GM18909 (cell line): ENCODE measurements around the gene RING1.

Experiments
- ATAC-seq: cut with Tn5 transposase; IDR thresholded peaks from one replicate; pipeline ENCODE4 v1.9.1; 2021; ENCODE audit warnings: mild to moderate bottlenecking; ENCODE audit not compliant: unreplicated experiment, poor library complexity

RING1 gene

DNA sequence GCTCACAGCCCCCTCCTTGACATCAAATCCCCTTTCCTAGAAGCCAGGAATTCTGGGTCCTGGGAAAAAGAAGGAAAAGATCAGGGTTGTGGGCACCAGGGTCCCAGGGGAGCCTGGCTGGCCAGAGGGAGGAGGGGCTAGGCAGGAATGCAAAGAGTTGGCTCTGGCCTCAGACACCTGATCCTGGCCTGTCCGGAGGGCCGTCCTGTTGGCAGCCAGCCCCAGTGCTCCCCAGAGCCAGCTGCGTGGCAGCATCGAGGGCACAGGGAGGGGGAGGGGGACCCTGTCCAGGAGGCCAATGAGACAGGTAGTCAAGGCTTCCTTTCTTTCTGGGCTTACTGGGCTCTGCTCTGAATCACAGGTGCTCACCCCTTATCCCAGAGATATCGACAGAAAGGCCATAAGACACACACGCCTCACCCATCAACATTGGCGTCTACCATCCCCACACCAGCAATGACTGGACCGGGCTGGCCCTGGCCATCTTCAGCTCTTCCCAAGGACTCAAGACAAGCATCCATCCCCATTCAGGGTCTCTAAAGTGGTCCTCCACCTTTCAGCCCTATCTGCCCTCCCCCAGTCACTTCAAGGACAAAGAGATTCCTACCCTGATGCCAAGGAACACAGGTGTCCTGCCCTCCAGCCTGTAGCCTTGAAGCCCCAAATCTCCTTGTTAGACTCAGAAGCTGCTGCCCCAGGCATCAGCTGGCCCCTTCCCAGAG lies 16.8 kb upstream of the RING1 start:
- ATAC-seq, result no peak

DNA sequence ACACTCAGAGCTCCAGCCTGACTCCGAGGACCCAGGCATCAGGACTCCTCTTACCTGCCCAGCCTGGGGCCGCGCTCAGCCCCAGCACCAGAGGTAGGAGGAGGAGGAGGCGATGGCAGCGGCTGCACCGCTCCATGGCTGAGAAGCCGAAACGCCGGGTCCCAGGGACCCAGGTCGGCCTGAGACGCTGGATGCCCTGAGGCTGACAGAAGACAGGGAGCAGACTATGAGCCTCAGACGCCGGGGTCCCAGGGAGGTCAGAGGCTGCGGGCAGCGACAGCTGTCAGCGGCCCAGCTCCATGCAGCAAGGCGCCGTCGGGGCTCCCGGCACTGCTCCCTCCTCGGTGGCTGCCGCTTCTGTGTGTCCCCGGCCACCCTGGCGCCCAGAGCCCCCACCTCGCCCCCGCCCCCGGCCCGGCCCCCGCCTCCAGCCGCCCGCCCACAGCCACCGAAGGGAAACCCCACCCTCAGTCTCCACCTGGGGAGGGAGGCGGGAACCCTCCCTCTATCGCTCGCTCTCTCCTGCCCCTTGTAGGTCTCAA lies 16.1 kb upstream of the RING1 start, which contains the start of gene COL11A2:
TSS of gene COL11A2 (minus strand) at position 363 of the 542 bp plus-strand sequence. CDS start at position 136, 227 bp downstream.
- no peak for ATAC-seq

DNA sequence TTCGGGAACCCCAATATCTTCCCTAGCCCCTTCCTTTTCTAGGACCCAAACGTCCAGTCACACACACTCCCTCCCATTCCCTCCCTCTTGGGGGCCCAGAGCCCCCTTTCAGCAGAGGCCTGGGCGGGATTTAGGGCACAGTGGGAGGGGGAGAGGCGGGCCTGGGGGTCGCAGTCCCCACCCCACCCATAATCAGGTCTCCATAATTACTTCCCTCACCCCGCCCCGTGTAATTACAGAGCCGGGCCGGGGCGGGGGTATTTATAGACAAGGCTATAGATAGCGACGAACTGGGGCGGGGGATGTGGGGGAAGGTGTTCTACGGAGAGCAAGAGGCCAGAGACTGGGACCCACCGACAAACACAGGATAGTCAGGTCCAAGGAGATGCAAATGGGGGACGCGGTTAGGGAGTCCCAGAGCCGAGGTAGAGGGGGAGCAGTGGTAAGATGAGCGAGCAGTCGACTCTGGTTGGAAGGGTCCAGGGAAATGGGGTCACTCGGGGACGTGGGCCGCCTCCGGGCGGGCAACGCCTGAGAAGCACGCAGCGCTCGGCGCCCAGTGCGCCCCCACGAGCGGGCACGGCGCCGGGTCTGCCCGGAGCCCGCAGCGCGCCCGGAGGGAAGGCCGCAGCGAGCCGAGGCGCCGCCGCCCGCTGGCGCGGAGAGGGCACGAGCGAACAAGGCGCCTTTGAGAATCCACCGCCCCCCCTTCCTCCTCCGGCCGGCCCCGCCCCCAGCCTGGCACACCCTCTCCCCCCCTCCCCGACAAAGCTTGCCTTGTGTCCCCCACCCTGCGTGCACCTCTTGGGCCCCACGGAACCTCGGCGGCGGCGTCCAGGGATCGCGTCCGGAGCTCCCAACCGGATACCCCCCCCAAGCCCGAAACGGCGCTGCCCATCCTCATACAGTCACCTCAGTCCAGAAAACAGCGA lies 15.4 kb upstream of the RING1 start:
- no peak for ATAC-seq

DNA sequence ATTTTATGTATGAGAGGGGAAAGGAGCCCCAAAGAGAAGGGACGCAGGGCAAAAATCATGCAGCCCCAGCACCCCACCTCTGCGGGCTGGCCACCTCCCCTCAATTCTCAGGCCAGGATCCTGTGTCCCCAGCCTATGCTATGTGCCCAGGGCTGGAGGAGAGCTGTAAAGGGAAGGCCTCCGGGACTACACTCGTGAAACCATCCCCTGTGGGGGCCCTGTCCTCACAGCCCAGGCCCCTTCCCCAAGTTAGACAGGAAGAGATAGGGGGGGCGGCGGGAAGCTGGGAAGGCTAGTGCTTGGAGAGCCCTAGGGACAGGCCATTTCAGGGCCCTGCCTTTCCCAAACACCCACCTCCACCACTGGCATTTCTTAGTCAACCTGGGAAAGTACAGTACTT lies 14.7 kb upstream of the RING1 start:
- ATAC-seq, result no peak

DNA sequence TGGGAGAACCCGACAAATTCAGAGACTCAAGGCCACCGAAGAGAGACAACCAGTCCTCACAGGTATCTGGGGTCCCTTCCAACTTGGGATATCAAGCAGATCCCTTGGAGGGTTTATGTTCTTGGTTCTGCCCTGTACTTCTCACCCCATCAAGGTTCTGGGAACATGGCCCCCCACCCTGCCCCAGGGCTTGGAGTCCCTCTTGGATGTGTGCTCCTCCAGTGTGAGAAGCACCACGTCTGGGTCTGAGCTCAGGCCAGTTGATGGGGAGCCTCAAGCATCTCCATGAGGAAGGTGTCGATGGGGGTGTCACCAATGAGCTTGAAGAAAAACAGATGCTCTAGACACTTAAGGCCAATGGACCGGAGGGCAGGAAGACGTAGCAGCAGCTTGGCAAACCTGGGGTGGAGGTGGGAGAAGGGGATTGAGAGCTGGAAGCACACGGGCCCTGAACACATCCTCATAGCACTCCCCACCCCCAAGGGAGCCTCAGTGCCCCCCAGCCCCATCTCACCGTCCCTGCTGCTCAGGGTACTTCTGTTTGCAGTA lies 13.8 kb upstream of the RING1 start:
- ATAC-seq, result no peak

DNA sequence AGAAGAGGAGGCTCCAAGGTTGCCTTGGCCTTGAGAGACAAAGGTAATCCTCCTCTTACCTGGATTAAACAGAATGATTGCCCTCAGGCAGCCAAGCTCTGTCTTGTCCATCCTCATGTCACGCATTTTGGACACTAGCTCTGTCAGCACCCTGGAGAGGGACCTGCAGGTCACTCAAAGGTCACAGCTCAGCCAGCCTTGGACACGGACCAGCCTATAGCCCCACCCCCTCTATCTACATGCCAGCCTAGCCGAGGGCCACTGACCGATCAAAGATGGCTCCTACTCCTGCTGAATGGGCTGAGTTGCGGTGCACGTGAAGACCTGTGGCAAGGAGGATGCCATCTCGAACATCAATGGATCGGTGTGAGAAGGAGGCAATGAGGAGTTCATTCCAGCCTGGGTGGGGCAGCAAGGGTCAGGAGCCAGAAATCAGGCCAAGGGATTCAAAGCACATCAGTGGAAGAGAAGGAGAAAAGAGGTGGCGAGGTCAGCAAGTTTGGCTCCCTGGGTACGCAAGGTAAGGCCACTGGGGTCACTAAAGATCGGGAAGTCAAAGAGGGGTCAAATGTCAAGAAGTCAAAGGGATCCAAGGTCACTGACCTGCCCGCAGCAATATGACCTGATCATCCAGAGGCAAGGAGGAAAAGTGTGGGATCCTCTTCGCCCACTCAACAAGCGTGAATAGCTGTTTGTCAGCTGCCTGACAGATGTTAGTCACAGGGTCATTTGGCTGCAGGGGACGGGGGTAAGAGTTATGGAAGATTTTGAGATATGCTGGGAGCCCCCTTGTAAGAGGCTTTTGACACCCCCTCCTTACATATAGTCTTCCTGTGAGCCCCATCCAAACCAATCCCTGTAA lies 12.8 kb upstream of the RING1 start:
- no peak for ATAC-seq

DNA sequence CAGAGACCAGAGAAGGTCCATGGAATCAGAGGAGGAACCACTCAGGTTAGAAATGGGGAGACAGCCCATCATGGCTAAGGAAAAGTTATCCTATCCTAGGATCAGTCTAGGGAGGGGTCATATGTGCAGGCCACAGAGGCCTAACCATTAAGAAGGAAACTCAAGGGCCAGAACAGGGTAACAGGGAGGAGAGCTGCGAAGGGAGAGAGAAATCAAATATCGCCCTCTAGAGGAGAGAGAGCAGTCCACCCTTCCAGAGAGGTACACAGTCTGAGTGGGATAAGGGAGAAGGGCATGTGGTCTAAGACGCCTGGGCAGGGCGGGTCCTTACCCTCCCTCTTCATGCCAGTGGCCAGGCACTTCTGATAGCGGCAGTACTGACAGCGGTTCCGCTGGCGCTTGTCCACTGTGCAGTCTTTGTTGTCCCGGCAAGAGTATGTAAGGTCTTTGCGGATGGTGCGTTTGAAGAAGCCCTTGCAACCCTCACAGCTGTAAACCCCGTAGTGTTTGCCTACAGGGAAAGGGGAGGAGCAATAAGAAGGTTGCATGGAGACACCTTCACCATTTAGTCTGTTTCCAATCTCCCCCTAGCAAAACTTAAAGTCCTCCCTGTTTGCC lies 10.8 kb upstream of the RING1 start:
- no peak for ATAC-seq

DNA sequence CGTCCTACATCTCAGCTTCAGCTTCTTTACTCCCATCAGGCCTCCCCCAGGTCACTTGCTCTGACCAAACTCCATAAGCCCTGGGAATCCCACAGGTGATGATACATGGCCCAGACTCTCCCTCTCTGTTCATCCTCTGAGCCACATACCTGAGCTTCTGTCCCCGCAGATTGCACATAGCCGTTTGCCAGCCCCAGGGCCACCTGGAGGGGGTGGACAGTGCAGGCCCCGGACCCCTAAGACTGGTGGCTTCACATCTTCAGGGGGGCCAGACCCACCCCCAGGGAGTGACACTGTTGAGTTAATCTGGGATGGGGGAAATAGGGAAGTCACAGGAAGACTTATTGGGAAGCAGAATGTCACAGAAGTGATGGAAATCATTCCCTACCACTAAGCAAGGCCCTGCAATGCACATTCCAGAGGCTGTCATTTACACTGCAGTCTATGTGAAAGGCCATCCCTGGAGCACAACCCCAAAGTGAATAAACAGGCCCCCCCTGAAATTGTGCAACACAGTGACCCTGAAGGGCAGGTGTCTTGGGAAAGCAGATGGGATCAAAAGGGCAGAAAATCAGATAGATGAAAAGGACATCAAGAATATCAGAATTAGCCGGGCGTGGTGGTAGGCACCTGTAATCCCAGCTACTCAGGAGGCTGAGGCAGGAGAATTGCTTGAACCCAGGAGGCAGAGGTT lies 10.0 kb upstream of the RING1 start:
- no peak for ATAC-seq

DNA sequence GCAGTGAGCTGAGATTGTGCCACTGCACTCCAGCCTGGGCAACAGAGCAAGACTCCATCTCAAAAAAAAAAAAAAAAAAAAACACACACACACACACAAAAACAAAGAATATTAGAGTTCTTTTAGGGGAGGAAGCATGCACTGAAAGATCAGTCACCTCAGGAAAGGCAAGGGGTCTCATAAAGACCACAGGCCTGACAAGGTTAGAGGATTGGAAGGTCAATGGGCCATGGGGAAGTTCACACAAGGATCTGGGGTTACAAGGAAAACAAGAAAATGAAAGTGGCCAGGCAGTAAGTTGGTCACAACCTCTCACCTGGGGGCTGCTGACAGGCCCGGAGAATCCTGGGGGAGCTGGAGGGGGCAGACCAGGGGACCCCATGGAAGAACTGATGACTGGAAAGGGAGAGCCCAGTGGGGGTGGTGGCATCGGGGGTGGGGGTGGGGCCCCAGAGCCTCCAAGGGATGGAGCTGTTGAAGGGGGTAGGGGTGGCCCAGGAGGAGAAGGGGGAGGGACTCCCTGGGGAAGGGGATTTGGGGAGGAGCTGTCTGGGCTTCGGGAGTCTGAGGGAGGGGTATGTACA lies 9.4 kb upstream of the RING1 start:
- ATAC-seq, result no peak

DNA sequence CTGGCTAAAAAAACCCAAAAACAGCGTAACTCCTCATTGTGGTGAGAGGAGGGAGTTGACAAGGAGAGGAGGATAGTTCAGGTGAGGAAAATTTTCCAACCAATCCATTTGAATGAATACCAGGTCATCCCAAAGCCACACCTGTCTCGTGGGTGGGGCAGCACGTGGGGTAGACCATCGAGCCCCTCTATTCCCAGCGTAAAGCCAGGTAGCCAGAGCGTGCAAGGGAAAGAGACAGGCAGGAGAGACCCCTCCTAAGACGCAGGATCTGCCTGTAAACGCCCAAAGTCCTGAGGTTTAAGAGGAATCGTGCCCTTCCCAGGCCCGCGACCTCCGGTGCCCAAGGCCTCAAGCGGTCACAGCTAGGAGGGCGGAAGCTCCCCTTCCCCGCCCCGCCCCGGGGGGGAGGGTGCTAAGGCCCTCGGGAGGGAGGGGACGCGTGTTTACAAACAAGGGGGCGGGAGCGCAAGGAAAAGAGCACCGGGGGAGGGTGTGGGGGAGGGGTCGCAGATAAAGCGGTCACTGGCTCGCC lies 8.5 kb upstream of the RING1 start:
- peak; percentile 30 for ATAC-seq

DNA sequence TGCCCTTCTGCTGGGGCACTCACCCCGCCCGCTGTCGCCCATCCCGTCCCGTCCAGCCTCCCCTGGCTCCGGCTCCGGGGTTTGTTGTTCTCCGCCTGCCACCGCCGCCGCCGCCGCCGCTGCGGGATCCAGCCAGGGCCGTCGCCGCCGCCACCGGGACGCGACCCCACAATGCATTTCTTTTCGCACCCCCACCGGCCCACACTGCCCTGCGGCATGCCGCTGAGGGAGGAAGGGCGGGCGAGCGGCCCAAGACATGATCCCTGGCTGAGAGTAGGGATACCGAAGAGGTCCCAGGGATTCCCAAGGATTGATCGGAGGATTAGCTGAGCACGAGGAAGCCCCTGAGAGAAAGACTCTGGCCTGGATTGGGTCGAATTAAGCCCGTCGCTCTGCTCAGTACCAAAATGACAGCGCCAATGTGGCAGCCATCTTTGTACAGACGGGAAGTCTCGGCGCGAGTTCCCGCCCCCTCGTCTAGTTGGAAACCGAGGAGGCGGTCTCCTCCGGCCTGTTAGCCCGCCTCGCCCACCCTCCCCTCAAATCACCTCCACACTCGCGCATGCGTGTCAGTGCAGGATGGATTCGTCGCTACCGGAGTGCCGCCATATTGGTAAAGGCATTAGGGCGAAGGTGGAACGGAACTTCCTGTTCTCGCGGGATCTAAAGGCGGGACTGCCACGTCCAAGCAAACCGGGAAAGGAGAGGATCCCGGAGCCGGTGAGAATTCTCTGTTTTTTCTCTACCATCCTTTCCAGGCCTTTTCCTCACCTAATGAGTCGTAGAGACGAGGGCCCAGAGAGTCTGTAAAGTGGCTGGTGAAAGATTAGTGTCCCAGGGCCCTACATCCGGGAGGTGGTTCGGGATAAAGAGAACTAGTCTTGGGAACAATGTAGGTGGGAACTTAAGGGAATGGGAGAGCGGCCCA lies 7.8 kb upstream of the RING1 start, which contains the start of the genes RXRB and SLC39A7:
TSS of gene RXRB (minus strand) at position 447 of the 928 bp plus-strand sequence. CDS start at position 258, 189 bp downstream.
TSS of gene SLC39A7 (plus strand) at position 649 of the 928 bp plus-strand sequence. CDS start 379 bp downstream, outside the sequence.
- peak; percentile 56 for ATAC-seq

DNA sequence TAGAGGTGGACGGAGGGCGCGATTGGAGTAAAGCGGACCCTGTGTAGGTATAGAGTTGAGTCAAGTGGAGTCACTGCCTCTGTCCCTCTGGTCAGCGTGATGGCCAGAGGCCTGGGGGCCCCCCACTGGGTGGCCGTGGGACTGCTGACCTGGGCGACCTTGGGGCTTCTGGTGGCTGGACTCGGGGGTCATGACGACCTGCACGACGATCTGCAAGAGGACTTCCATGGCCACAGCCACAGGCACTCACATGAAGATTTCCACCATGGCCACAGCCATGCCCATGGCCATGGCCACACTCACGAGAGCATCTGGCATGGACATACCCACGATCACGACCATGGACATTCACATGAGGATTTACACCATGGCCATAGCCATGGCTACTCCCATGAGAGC lies 7.2 kb upstream of the RING1 start:
- ATAC-seq, result no peak

DNA sequence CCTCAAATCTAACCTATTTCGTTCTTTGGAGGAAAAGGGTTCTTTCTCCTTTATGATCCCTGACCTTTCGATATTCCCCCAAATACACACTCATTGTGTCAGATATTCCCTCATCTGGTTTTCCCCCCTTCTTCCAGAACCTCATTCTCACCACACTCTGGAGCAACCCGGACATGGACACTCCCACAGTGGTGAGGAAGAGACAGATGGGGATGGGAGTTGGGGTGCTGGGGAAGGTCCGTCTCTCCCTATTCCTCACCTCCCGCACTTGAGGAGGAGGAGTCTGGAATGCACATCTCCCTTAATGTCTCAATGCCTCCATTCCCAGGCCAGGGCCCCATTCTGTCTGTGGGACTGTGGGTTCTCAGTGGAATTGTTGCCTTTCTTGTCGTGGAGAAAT lies 6.4 kb upstream of the RING1 start:
- ATAC-seq, result no peak

DNA sequence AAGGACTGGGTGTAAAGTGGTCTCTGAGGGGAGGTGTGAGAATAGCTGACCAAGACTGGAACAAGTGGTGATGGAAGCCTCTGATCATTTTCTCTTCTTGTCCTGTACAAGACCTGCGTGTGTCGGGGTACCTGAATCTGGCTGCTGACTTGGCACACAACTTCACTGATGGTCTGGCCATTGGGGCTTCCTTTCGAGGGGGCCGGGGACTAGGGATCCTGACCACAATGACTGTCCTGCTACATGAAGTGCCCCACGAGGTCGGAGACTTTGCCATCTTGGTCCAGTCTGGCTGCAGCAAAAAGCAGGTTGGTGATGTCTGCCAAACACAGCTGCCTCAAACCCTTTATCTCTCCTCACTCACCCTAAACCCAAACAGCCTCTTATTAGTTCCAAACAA lies 5.5 kb upstream of the RING1 start:
- no peak for ATAC-seq

DNA sequence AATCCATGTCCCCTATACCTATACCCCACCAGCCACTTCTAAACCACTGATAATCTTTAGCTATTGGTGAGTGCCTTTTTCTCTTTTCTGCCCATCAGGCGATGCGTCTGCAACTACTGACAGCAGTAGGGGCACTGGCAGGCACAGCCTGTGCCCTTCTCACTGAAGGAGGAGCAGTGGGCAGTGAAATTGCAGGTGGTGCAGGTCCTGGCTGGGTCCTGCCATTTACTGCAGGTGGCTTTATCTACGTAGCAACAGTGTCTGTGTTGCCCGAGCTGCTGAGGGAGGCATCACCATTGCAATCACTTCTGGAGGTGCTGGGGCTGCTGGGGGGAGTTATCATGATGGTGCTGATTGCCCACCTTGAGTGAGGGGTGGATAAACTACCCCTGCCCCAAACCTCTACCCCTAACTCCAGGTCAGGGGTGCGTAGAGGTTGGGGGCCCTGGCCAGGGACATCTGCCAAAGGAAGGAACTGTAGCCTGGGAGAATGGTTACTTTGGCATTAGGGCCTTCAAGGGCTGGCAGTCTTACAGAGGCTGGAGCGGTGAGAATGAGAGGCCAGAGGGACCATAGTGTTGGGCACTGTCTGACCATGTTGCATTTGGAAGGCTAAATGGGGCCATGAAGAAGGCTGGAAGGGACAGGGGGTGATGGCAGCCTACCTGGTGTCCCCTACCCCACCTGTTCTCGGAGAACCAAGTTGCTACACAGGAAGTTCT lies 4.7 kb upstream of the RING1 start:
- no peak for ATAC-seq

DNA sequence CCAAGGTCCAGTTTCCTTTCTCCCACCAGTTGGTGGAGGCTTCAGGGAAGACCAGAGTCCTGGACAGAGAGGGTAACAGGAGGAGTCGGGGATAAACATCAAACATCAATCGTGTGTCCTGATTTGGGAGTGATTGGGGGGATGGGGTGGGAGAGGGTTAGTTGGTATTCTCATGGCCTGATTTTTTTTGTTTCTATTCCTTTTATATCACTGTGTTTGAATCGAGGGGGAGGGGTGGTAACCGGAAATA lies 4.2 kb upstream of the RING1 start:
- ATAC-seq, result no peak
